Measurements from ENCODE around the gene WBP2. TPM values are rescaled to one million over a fixed set of nuclear protein-coding genes. Genes with fewer than 3 reads are reported as not detected.

Gene WBP2
- total and polyA plus RNA-seq, 2 of the 13 experiments (the other 11 are each of a cell fraction or from before 2014, with no cell fraction given), result 29.2 to 29.5 TPM

DNA sequence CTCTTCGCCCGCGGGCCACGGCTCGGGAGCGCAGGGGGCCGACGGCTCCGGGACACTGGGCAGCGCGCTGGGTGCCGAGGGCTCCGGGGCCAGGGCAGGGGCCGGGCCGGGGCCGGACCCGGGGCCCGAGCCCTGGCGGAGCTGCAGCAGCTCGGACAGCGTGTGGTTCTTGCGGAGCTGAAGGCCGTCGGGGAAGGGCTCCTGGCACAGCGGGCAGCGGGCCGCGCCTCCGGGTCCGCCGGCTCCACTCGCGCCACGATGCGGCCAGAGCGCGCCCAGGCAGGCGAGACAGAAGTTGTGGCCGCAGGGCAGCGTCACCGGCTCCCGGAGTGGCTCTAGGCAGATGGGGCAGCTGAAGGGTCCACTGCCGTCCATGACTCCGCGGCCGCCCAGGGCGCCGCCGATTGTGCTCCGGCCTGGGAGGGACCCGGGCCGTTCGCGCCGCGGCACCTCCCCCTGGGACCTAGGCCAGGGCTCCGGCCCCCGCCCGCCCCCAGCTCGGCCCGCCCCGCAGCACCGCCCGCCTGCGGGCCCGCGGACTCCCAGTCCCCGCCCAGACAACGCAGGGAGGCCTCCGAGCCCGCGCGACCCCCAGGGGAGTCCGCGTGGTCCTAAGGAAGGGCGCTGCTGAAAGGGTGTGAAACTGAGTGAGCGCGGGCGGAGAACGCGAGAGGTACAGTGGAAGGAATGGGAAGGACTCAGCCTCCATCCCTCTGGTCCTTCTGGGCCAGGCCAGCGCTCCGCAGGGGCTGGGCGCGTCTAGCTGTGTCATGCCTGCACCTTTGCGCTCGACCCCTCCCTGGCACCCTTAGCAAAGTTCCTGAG, 23.3 kb upstream of the WBP2 start, which contains the start of gene TRIM47 (continued):
- peak; percentile 39; the same call in 1 of the 2 replicates for TF ChIP-seq DPF2 (CRISPR knock-in tag; IDR thresholded peaks at IDR 0.05; ENCODE audit: borderline replicate concordance, low read depth)
- TF ChIP-seq ZNF780A (CRISPR knock-in tag; IDR thresholded peaks at IDR 0.05), result no peak
- TF ChIP-seq, protein P1, sequence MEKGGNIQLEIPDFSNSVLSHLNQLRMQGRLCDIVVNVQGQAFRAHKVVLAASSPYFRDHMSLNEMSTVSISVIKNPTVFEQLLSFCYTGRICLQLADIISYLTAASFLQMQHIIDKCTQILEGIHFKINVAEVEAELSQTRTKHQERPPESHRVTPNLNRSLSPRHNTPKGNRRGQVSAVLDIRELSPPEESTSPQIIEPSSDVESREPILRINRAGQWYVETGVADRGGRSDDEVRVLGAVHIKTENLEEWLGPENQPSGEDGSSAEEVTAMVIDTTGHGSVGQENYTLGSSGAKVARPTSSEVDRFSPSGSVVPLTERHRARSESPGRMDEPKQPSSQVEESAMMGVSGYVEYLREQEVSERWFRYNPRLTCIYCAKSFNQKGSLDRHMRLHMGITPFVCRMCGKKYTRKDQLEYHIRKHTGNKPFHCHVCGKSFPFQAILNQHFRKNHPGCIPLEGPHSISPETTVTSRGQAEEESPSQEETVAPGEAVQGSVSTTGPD (CRISPR knock-in tag; IDR thresholded peaks at IDR 0.05), result no peak
- TF ChIP-seq ATRX (CRISPR knock-in tag; IDR thresholded peaks at IDR 0.05; ENCODE audit: borderline replicate concordance), result no peak
- TF ChIP-seq ZFX (CRISPR knock-in tag; IDR thresholded peaks at IDR 0.05; ENCODE audit: low read depth), result peak; percentile 86
- no peak for TF ChIP-seq KLF13 (CRISPR knock-in tag; IDR thresholded peaks at IDR 0.05)
- TF ChIP-seq NAIF1 (CRISPR knock-in tag; IDR thresholded peaks at IDR 0.05; ENCODE audit: borderline replicate concordance), result no peak; the same call in 1 of the 2 replicates
- TF ChIP-seq ZNF101 (CRISPR knock-in tag; IDR thresholded peaks at IDR 0.05; ENCODE audit: borderline replicate concordance, low read depth), result 0 out of 2 replicates have a peak, but pooled peaks have one; percentile 21
- TF ChIP-seq ONECUT2 (CRISPR knock-in tag; IDR thresholded peaks at IDR 0.05), result no peak
- TF ChIP-seq HOXA5 (CRISPR knock-in tag; IDR thresholded peaks at IDR 0.05), result peak; percentile 65; the same call in 1 of the 2 replicates
- TF ChIP-seq ZSCAN29 (CRISPR knock-in tag; conservative IDR thresholded peaks at IDR 0.05), result no peak; the same call in 1 of the 2 replicates
- no peak for TF ChIP-seq ZFAT (CRISPR knock-in tag; conservative IDR thresholded peaks at IDR 0.05)
- TF ChIP-seq ZNF354B (CRISPR knock-in tag; IDR thresholded peaks at IDR 0.05), result 0 out of 2 replicates have a peak, but pooled peaks have one; percentile 59
- no peak; the same call in 1 of the 2 replicates for TF ChIP-seq SRY (CRISPR knock-in tag; IDR thresholded peaks at IDR 0.05)
- peak; percentile 64; the same call in 1 of the 2 replicates for TF ChIP-seq STAT5B (CRISPR knock-in tag; IDR thresholded peaks at IDR 0.05)
- TF ChIP-seq MXD3 (CRISPR knock-in tag; IDR thresholded peaks at IDR 0.05), result peak; percentile 70
- TF ChIP-seq ZNF878 (CRISPR knock-in tag; IDR thresholded peaks at IDR 0.05), result no peak
- no peak; the same call in 1 of the 2 replicates for TF ChIP-seq ZNF503 (CRISPR knock-in tag; IDR thresholded peaks at IDR 0.05)
- peak; percentile 73 for TF ChIP-seq MED1 (CRISPR knock-in tag; IDR thresholded peaks at IDR 0.05)
- TF ChIP-seq FOXC1 (CRISPR knock-in tag; IDR thresholded peaks at IDR 0.05; ENCODE audit: borderline replicate concordance), result peak; percentile 52
- TF ChIP-seq CSRNP2 (CRISPR knock-in tag; conservative IDR thresholded peaks at IDR 0.05; ENCODE audit: low read depth), result no peak
- peak; percentile 82 for TF ChIP-seq IRF2 (CRISPR knock-in tag; IDR thresholded peaks at IDR 0.05)
- no peak for TF ChIP-seq ZNF510 (CRISPR knock-in tag; IDR thresholded peaks at IDR 0.05; ENCODE audit: low read depth)
- TF ChIP-seq ZNF781 (CRISPR knock-in tag; IDR thresholded peaks at IDR 0.05; ENCODE audit: borderline replicate concordance, not compliant biosample characterization), result peak; percentile 86

Measured in HepG2 (cell line).